ENCODE data around the gene FOXN3.

FOXN3 gene

GRCh38 chr14:89330236-89331002 lies 86.6 kb downstream of the FOXN3 start:
- no peak for DNase-seq

- no peak for DNase-seq
Observed at GRCh38 chr14:89327771-89328212, 89.2 kb downstream of the FOXN3 start.

DNA sequence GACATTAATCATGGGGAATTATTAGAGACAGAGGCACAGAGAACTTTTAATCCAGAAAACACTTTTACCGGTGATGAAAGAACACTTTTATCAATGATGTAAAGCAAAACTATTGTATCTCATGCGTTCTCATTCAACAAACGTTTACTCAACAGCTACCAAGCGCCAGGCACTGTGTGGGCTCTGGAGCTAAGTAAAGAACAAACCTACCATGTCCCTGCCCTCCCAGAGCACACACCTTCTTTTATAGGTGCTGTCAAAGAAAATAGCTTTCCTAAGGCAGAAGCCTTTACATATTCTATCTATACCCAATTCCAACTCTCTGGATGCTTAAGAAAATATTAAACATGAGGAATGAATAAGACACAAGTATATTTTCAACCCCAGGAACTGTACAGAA lies 91.1 kb downstream of the FOXN3 start:
- DNase-seq: no peak

DNA sequence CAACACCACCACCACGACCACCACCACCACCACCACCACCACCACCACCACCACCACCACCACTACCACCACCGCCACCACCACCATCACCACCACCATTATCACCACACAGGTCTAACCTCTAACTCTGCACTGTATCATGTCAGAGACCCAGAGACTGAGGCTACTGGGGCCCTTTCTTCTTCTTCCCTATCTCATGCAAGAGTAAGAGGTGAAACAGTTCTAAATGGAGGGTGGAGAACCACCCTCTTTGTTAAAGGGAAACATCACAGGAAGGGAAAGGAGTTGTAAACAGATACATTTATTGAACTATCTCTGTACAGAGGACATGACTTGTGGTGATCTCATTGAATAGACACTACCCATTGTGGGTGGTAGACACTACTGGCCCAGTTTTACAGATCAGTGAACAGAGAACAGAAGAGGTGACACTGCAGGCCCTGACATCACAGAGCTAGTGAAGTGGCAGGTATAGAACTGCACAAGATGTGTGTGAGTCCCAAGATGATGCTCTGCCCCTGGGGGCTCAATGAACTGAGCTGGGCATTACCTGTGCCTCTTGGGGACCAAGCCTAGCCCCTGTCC lies 91.6 kb downstream of the FOXN3 start:
- no peak for DNase-seq

- peak in 1 of 5 donors; percentile 12 for DNase-seq
Observed at GRCh38 chr14:89324501-89325298, 92.3 kb downstream of the FOXN3 start.

DNA sequence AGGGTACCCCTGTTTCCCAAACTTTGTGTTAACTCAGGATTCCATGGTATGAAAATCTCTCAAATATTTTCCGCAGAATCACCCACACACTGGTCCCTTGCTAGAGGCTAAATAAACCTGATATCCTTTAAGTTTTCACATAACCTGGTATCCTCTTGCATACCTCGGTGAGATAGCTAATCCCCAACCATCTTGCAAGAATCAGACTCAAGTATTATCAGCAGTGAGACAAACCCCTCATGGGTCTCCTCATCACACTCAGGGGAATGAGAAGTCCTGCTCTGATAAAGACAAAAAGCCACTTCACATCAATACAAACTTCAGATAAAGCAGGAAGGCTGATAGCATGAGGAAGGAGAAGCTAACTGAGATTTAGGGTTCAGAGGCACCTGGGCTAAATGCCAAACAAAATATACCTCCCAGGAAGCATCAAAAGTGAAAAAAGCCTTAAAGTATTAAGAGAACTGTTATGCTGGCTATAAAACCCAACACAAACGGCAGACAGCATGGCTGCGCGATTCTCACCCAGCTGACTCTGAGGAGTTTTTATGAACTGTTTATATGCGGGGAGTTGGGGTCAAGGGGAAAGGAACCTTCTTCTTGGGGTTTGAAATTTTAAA lies 96.5 kb downstream of the FOXN3 start:
- no peak for DNase-seq

DNA sequence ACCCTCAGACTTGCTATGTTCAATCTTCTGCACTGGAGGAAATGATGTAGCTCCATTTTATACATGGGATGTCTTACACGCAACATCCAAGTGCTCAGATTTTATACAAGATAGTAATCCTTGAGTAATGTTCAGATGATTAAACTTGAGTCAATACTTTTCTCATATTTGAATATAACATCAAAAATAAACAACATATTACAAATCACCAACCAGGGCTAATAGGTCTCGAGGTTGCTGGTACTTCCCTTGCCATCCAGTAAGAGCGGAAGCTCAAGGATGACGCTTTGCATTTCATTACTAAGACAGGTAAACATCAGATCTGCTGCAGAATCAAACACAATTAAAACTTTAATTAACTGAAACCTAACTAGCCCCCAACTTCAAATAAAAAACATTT lies 97.3 kb downstream of the FOXN3 start:
- DNase-seq: no peak

DNA sequence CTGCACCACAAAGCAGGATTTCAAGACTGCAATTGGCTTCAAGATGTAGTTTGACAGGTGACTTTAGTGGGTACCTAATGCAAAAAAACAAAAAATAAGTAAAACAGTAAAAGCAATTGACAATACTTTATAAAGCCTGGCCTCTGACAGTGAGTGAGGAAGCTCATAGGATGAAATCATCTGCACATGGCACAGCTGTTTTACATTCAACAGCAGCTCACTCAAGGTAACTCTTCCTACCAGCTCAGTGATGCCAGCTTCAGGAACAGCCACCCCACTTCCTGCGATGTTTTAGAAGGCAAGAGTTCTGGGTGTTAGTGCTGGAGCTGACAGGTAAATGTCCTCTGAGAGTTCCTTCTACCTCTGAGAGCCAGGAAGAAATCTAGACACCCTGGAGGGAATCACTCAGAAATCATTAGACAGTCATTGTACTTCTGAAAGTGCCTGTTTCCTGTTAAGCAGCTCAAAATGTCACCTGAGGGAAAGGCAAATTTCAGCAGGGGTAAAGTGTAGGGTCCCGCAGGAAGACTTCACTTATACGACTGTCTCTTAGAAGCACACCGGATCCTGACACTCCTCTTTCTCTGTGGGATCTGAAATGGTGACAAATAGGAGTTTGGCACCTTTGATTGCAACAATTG lies 99.9 kb downstream of the FOXN3 start:
- no peak for DNase-seq

DNA sequence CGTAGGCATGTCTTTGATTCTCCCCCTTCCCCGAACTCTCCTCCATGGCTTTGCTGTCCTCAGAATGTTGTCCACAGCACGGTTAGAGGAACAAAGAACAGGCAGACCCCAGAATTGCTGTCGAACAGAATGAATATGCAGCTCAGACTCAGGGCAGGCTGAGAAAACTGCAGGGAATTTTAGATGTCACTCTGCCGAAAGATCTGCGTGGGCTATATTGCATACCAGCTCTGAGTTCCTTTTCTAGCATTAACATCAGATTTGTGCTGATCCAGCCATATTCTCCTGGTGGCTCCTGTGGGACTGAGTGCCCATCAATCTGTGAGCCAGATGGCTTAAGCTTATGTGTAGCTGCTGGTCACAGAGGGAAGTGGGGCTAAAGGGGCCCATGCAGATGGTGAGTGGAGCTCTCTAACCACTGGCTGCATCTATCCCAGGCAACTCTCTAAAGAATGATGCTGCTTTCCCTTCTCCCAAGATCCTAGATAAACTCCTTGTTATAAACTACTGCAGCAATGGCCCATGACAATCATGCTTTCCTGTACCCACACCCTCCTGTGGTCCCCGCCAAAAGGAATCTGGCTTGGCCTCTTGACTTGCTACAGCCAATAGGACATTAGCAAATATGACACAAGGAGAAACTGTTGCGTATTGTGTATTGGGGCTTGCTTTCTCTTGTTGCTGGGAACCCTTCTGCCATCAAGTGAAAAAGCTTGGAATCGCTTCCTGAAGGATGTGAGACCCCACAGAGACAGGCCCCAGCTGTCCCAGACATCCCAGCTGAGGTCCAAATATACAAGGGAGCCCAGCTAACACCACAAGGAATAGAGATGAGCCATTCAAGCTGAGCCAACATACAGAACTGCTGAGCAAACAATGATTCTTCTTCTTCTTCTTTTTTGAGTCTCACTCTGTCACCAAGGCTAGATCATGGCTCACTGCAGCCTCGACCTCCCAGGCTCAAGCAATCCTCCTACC lies 101.3 kb downstream of the FOXN3 start:
- DNase-seq: no peak

- no peak for DNase-seq
Observed at GRCh38 chr14:89314274-89314673, 102.8 kb downstream of the FOXN3 start.

DNA sequence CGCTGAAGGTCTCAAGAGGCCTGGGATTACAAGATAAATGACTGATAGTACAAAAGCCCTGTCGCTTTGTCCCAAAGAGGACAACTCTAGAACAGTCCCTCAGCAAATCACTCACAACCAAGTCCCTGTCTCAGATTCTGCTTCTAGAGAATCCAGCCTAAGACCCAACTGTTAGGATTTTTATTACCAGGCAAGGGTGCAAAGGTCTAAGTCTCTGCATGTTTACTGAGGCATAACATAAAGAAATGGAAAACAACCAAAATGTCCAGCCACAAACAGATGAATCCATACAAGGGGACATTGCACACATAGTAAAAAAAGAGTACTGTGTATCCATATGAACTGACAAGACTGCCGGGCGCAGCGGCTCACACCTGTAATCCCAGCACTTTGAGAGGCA lies 104.1 kb downstream of the FOXN3 start:
- DNase-seq: no peak

DNA sequence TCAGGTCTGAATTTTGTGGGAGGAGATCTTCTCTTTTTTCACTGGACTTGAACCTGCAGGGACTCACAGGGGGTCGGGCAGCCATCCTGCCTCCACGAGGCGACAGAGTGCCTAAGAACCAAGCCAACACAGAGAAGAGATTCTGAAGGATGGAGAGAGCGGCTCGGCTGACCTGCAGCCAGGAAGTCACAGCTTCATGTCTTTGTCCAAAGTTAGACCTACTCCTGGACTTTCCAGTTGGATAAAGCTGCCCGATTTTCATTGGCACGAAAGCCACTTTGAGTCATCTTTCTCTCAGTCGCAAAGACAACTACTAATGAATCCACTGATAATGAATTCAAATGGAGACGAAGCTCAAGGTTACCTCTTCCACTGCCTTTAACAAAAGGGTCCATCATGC lies 106.8 kb downstream of the FOXN3 start:
- DNase-seq: no peak

DNA sequence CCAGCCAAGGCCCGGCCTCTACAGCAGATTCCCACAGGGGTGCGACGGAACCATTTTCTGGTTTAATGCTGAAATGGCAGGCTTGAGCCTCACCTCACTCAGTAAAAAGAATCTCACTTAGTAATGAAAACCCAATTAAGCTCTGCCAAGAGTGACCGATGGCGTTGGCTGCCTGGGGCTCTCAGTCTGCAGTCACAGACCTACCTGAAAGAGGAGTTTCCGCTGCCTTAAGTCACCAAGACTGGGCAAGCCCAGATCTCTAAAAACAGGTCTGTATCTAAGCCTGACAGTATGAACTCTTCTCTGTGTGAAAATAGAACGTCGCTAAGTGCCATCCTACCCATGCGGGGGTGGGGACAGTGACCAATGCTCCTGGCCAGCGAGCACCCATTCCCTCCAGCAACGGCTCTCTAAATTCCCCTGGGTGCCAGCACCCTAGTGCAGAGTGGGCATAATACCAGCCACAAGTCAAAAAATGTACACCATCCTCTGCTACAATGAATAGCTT lies 107.3 kb downstream of the FOXN3 start:
- no peak for DNase-seq

DNA sequence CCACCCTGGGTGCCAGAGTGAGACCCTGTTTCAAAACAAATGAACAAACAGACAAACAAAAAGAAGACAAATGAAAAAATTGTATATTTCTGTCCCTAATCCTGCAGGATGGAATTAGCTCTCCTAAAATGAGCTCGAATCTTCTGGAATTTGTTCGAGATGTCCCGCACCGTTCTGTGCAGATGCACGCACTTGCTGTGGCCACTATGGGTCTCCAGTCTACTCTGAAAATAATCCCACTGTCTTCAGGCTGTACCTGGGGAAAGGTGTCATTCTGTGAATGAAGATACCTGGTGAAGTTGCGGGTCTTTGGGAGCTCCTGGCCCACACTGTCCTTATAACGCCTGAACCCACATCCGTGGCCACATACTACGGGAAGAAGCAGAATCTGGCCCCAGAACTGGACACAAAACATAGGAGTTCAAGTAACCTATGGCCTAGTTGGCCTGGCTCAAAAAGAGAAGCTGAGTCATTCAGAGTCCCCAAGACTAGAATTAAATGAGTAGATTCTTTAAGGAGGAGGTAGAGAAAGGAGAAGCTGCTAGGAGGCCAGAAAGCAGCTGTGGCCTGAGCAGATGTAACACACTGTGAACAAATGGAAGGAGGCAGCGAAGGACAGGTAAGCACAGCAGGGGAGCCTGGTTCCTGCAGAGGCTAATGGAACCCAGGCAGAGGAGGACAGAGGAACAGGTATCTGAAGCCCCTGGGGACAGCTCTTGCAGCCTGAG lies 108.6 kb downstream of the FOXN3 start:
- DNase-seq: no peak

- DNase-seq: no peak
Observed at GRCh38 chr14:89307409-89307808, 109.6 kb downstream of the FOXN3 start.

- DNase-seq: peak in 1 of 5 donors; percentile 14
Observed at GRCh38 chr14:89304972-89305703, 111.9 kb downstream of the FOXN3 start.

GRCh38 chr14:89304561-89304960 lies 112.5 kb downstream of the FOXN3 start:
- DNase-seq: no peak

DNA sequence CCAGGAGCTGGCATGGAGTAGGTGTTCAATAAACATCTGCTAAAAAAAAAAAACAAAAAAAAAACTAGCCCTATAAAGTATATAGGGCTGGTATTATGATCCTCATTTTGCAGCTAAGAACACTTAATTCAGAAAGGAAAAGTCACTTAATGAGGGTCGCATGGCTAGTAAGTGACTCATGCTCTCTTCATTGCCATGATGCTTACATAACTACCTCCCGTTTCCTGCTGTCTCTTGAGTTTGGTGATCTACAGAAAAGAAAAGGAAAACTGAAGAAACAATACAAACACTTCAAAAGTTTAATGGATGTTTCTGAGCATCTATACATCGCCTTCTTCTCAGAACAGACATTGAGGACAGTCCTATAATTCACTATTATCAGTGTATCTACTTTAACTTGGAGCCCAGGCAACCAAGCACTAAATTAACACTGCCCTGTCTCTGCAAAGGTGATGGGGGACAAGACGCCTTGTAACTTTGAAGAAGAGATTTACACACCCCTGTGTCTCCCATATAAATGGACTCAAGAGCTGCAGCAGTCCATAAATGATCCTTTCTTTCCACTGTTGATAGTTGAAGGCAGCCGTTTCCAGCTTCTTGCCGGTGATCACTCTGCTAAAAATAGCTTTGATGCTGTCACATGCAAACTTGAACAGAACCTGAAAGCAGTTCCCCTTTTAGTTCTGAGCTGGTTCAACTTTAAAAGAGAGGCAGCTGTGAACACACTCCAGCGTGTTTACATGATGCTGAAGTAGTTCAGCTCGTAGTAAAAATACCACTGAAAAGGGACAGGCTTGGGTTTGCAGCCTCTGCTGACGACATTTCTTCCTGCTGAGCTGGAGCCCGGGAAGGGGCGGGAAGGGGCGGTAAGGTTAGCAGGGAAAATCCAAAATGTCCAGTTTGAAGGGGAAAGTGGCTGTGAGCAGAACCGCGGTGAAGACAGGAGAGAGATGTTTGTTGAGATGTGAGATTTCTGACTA lies 113.3 kb downstream of the FOXN3 start:
- peak in 1 of 5 donors; percentile 10 for DNase-seq
